K562 treated with DMSO at 1 percent for 48 hours (cell line): ENCODE results near the gene RALA. TPM values are rescaled to one million over a fixed set of nuclear protein-coding genes. Genes with fewer than 3 reads are reported as not detected.

Source experiments
- total RNA-seq: library from RNA; unstranded; fragments of 300-600 nt; gene quantifications from 2 replicates; pipeline ENCODE4 v1.2.3, GENCODE V29; 2022; ENCODE audit warnings: low replicate concordance; ENCODE audit errors: extremely low read depth

RALA gene
- total RNA-seq = not detected in 2 replicates

GRCh38 chr7:39623047-39623731, at the start of gene RALA:
Gene RALA (plus strand): TSS chr7:39623572. CDS start chr7:39686668, 63,096 bp downstream.

Other genes starting within 250 kb of the RALA start
- not detected in 2 replicates for gene YAE1, start 57.2 kb upstream of the RALA start, total RNA-seq